HCT116 (cell line): Measurements from ENCODE around the gene POTEJ. TPM values are rescaled to one million over a fixed set of nuclear protein-coding genes. Genes with fewer than 3 reads are reported as not detected.
A peak's percentile ranks its signal among the peaks of the same experiment; 100 is the strongest.
"Not testable (repeated sequence)": the region's sequence is repeated elsewhere in the genome, so short reads cannot be mapped to it uniquely, and the experiment has no call there.

Source experiments
- ATAC-seq: fragments of 200-7000 bp; cut with Tn5 transposase; 2 replicates; pipeline ENCODE4 v1.9.1; 2020; ENCODE audit warnings: mild to moderate bottlenecking, moderate library complexity
- BruUV-seq: library from RNA; stranded (reverse); fragments of 400-500 nt; replicated peaks from 2 replicates; lab custom pipeline; 2021; lab: Mats Ljungman, UMichigan
- CTCF ChIA-PET: fragments of 300-600 bp; sonication (Branson Sonifier 250); formaldehyde crosslinking; loops from one replicate; lab custom pipeline; 2021; ENCODE audit warnings: antibody characterized with exemption; lab: Charles Lee
- POLR2A ChIA-PET: fragments of 300-600, 350-600 bp; sonication (Branson Sonifier 250); formaldehyde crosslinking; loops from one replicate; lab custom pipeline; 2021; ENCODE audit warnings: antibody characterized with exemption; lab: Charles Lee
- RAD21 ChIA-PET, 2 experiments: fragments of 300-600 bp; sonication (Branson Sonifier 250); formaldehyde crosslinking; loops; one replicate each; lab custom pipeline; 2023; ENCODE audit warnings: low total read pairs in 2 of 2; ENCODE audit not compliant: uncharacterized antibody in 2 of 2, unreplicated experiment in 2 of 2, low non-redundant PET in 1 of 2; lab: Charles Lee
- DNase-seq: peaks from one replicate; pipeline ENCODE4 v3.0.0-alpha.2; 2010; ENCODE audit warnings: low read depth, low spot score
- H2AFZ ChIP-seq: fragments of 200-600 bp; shearing (Covaris generic), sonication (generic); 2 replicates; pipeline ENCODE4 v1.6.1; 2017; ENCODE audit warnings: low read depth, mixed run types, mixed read lengths, antibody characterized with exemption, low read length; ENCODE audit not compliant: poor library complexity, severe bottlenecking
- H3K27ac ChIP-seq: 2 replicates; pipeline ENCODE4 v1.5.1; 2012; ENCODE audit warnings: low read depth, low read length
- H3K27me3 ChIP-seq: fragments of 200-600 bp; sonication (generic); 2 replicates; pipeline ENCODE4 v1.6.1; 2016; ENCODE audit warnings: mixed run types, low read length, mixed read lengths; ENCODE audit not compliant: insufficient read depth
- H3K36me3 ChIP-seq, 2 experiments: fragments of 200-500 bp in 1 of 2; fragments of 200-600 bp in 1 of 2; sonication (Bioruptor generic) in 1 of 2; sonication (generic) in 1 of 2; 2 replicates each; pipeline versions ENCODE4 v1.5.1 to v1.6.1; 2014 to 2016; ENCODE audit warnings: low read length in 2 of 2, inconsistent platforms in 1 of 2, mixed read lengths in 1 of 2, mixed run types in 1 of 2; ENCODE audit not compliant: insufficient read depth in 2 of 2, control insufficient read depth in 1 of 2
- H3K4me1 ChIP-seq, 2 experiments: fragments of 200-600 bp in 1 of 2; sonication (generic) in 1 of 2; 2 replicates each; pipeline versions ENCODE4 v1.5.1 to v1.6.1; 2012 to 2017; ENCODE audit warnings: low read length in 2 of 2, inconsistent platforms in 1 of 2, mild to moderate bottlenecking in 1 of 2, mixed read lengths in 1 of 2, mixed run types in 1 of 2, moderate library complexity in 1 of 2; ENCODE audit not compliant: insufficient read depth in 2 of 2, control insufficient read depth in 1 of 2
- H3K4me2 ChIP-seq: fragments of 200-600 bp; sonication (generic); 2 replicates; pipeline ENCODE4 v1.6.1; 2017; ENCODE audit warnings: mixed run types, low read length, mixed read lengths
- H3K4me3 ChIP-seq, 2 experiments: fragments of 200-600 bp in 1 of 2; sonication (generic) in 1 of 2; replicated peaks in 1 of 2; 2 replicates each; pipeline ENCODE4 v1.5.1; 2011 to 2016; ENCODE audit warnings: low read length in 2 of 2, control low read depth in 1 of 2, low read depth in 1 of 2, mild to moderate bottlenecking in 1 of 2, mixed read lengths in 1 of 2, mixed run types in 1 of 2
- H3K79me2 ChIP-seq: fragments of 200-600 bp; sonication (generic); 2 replicates; pipeline ENCODE4 v1.6.1; 2017; ENCODE audit warnings: mild to moderate bottlenecking, mixed run types, low read length, moderate library complexity, mixed read lengths; ENCODE audit not compliant: insufficient read depth
- H3K9ac ChIP-seq: fragments of 200-600 bp; sonication (generic); 2 replicates; pipeline ENCODE4 v1.6.1; 2016; ENCODE audit warnings: low read length, mixed read lengths
- H3K9me2 ChIP-seq: fragments of 200-600 bp; sonication (generic), shearing (Covaris generic); 2 replicates; pipeline ENCODE4 v1.6.1; 2017; ENCODE audit warnings: mixed run types, mild to moderate bottlenecking, moderate library complexity; ENCODE audit not compliant: insufficient read depth
- H3K9me3 ChIP-seq, 2 experiments: fragments of 200-500 bp in 1 of 2; fragments of 200-600 bp in 1 of 2; sonication (Bioruptor generic) in 1 of 2; sonication (generic) in 1 of 2; 2 replicates each; pipeline ENCODE4 v1.6.1; 2014 to 2017; ENCODE audit warnings: low read length in 2 of 2, mixed read lengths in 2 of 2, inconsistent platforms in 1 of 2, low read depth in 1 of 2, mild to moderate bottlenecking in 1 of 2, mixed run types in 1 of 2, moderate library complexity in 1 of 2; ENCODE audit not compliant: control insufficient read depth in 1 of 2, insufficient read depth in 1 of 2
- H4K20me1 ChIP-seq: fragments of 200-600 bp; sonication (generic), shearing (Covaris generic); 2 replicates; pipeline ENCODE4 v1.6.1; 2017; ENCODE audit warnings: mixed run types, mild to moderate bottlenecking, moderate library complexity; ENCODE audit not compliant: insufficient read depth
- intact Hi-C: fragments of 100-400 bp; cut with micrococcal nuclease; formaldehyde crosslinking; loops from 2 replicates; pipeline ENCODE4 v1.10.0; 2022
- total RNA-seq: library from RNA; stranded (reverse); gene quantifications from one replicate; pipeline ENCODE4 v1.2.1, GENCODE V29; 2021; ENCODE audit not compliant: unreplicated experiment

POTEJ gene
- total RNA-seq, 1 experiment from 2014 or later, result not detected

DNA sequence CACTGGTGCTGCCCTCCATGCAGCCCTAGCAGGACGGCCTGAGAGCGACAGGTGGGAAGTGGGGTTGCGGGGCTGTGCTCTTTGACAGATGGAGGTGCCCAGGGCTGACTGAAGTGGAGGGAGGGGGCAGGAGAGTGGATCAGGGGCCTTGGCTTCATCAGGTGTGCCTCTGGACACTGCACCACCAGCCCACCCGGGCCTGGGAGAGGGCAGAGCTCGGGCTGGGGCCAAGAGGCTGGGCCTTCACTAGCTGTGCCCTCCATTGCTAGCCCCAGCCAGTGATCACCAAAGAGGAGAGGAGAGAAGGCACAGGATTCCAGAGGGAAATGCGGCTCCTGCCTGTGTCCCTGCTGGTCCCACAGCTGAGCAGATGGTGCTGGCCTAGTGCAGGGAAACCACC lies 14.5 kb upstream of the POTEJ start:
- RAD21 ChIA-PET, H3K27ac ChIP-seq, H2AFZ ChIP-seq, H3K9me2 ChIP-seq, H3K27me3 ChIP-seq, BruUV-seq, POLR2A ChIA-PET, DNase-seq, H3K4me1 ChIP-seq, H4K20me1 ChIP-seq, H3K4me3 ChIP-seq, H3K9ac ChIP-seq, H3K9me3 ChIP-seq, CTCF ChIA-PET, H3K4me2 ChIP-seq, H3K79me2 ChIP-seq, intact Hi-C loops, H3K36me3 ChIP-seq: not testable (repeated sequence)
- ATAC-seq, result peak; percentile 17; the same call in 1 of the 2 replicates

DNA sequence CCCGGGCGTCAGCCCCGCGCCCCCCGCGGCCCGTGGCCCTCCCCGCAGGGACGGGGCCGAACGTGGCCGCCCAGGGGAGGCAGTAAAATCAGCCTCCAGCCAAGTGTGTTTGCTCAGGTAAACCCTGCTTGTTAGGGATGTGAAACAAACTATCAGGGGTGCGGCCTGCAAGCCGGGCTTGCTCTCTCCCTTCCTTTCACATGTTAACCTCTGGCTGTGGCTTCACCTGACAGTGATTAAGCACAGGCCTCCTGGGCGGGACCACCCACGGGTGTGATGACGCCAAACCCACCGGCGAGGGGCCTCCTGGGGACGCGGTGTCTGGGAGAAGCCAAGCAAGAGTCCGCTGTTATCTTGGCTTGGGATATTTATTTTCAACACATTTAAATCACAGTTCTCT lies 13.2 kb upstream of the POTEJ start:
- H3K79me2 ChIP-seq, H3K27ac ChIP-seq, CTCF ChIA-PET, DNase-seq, POLR2A ChIA-PET, H3K4me1 ChIP-seq, H3K36me3 ChIP-seq, H3K9me2 ChIP-seq, H3K9me3 ChIP-seq, ATAC-seq, H4K20me1 ChIP-seq, H3K27me3 ChIP-seq, H3K4me3 ChIP-seq, BruUV-seq, RAD21 ChIA-PET, H3K9ac ChIP-seq, intact Hi-C loops, H2AFZ ChIP-seq, H3K4me2 ChIP-seq: not testable (repeated sequence)

GRCh38 chr2:130598463-130598862 lies 12.8 kb upstream of the POTEJ start:
- intact Hi-C loops, H3K27ac ChIP-seq, H4K20me1 ChIP-seq, H3K27me3 ChIP-seq, H3K9me2 ChIP-seq, RAD21 ChIA-PET, DNase-seq, H3K9ac ChIP-seq, H2AFZ ChIP-seq, H3K4me1 ChIP-seq, H3K4me2 ChIP-seq, CTCF ChIA-PET, BruUV-seq, H3K36me3 ChIP-seq, POLR2A ChIA-PET, H3K9me3 ChIP-seq, H3K4me3 ChIP-seq, ATAC-seq, H3K79me2 ChIP-seq: not testable (repeated sequence)

DNA sequence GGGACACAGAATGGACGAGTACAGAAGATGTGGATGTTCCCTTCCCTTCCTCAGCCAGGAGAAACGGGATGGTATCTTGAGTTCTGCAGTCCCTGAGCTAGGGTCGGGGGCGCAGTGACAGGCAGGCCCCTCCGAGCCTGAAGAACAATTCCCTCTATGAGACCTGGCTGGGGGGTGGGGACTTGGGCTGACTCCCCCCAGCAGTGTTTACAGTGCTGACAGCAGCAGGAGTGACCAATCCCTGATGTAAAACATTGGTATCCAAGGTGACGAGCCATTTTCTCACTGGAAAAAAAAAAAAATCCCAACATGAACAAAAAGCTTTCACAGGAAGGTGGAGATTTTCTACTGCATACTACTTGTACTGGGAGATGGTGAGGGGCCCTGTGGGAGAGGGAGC lies 11.8 kb upstream of the POTEJ start, which contains the start of gene CFC1:
CFC1 (minus strand) TSS at position 183 of the 400 bp plus-strand sequence. CDS start 288 bp downstream, outside the sequence.
- ATAC-seq, RAD21 ChIA-PET, H2AFZ ChIP-seq, H3K27me3 ChIP-seq, H3K9me3 ChIP-seq, H3K9me2 ChIP-seq, H3K4me1 ChIP-seq, H3K4me3 ChIP-seq, H3K36me3 ChIP-seq, H3K79me2 ChIP-seq, H3K4me2 ChIP-seq, CTCF ChIA-PET, H4K20me1 ChIP-seq, intact Hi-C loops, H3K9ac ChIP-seq, DNase-seq, H3K27ac ChIP-seq, BruUV-seq, POLR2A ChIA-PET: not testable (repeated sequence)
